ENCODE measurements around the gene CCDC190.

Gene CCDC190

DNA sequence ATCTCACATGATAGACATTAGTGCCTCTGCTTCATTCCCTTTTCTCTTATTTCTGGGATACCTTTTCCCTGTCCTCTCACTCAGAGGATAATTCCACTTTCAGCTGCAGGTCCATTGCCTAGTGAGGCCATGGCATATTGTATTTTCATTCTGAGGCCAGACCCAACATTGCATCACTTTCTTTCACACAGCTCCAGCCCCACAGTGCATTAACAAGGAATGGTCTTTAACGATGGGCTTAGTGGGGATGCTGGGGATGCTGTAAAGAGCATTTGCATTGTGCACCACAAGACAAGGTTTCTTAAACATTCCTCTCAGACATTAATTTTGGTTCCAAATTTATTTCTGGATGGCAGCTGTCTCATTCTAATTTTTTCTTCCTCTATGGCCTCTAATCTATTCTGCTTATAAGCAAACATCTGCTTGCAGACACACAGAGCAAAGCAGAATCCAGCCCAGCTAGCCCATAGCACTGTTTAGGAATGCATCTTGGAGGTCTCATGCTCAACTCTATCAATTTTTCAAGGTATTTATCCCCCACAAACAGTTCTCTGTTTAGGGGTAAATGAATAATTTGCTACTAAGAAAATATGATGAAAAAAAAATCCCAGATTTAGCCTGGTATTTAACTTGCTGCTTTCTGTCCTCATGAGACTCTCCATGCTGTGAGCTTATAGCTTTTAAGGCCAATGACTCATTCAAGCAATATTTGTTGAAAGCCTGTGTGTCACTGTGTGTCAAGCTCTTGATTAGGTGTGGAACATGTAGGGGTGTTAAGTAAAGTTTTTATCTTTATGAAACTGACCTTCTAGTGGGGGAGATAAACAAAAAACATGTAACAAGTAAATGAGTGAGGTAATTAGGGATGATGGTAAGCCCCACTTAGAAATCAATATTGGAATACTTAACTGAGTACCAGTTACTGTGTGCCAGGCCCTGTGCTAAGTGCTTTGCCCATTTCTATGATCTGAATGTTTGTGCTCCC, 44.5 kb upstream of the CCDC190 start:
- TF ChIP-seq SIN3A (IDR thresholded peaks at IDR 0.05; ENCODE audit: borderline replicate concordance, insufficient read depth, low read length): no peak
- TF ChIP-seq POLR2AphosphoS5 (IDR thresholded peaks at IDR 0.05; ENCODE audit: low read depth, low read length): no peak
- no peak for TF ChIP-seq TAF1 (IDR thresholded peaks at IDR 0.05; ENCODE audit: borderline replicate concordance, insufficient read depth, low read length)
- no peak for TF ChIP-seq FOXP2 (optimal IDR thresholded peaks at IDR 0.05; ENCODE audit: borderline replicate concordance, extremely low read depth, extremely low read length, insufficient read depth)
- TF ChIP-seq, protein P1, sequence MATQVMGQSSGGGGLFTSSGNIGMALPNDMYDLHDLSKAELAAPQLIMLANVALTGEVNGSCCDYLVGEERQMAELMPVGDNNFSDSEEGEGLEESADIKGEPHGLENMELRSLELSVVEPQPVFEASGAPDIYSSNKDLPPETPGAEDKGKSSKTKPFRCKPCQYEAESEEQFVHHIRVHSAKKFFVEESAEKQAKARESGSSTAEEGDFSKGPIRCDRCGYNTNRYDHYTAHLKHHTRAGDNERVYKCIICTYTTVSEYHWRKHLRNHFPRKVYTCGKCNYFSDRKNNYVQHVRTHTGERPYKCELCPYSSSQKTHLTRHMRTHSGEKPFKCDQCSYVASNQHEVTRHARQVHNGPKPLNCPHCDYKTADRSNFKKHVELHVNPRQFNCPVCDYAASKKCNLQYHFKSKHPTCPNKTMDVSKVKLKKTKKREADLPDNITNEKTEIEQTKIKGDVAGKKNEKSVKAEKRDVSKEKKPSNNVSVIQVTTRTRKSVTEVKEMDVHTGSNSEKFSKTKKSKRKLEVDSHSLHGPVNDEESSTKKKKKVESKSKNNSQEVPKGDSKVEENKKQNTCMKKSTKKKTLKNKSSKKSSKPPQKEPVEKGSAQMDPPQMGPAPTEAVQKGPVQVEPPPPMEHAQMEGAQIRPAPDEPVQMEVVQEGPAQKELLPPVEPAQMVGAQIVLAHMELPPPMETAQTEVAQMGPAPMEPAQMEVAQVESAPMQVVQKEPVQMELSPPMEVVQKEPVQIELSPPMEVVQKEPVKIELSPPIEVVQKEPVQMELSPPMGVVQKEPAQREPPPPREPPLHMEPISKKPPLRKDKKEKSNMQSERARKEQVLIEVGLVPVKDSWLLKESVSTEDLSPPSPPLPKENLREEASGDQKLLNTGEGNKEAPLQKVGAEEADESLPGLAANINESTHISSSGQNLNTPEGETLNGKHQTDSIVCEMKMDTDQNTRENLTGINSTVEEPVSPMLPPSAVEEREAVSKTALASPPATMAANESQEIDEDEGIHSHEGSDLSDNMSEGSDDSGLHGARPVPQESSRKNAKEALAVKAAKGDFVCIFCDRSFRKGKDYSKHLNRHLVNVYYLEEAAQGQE (IDR thresholded peaks at IDR 0.05; ENCODE audit: insufficient read depth in 1 of 2, low read depth in 2 of 2, low read length in 2 of 2): no peak

DNA sequence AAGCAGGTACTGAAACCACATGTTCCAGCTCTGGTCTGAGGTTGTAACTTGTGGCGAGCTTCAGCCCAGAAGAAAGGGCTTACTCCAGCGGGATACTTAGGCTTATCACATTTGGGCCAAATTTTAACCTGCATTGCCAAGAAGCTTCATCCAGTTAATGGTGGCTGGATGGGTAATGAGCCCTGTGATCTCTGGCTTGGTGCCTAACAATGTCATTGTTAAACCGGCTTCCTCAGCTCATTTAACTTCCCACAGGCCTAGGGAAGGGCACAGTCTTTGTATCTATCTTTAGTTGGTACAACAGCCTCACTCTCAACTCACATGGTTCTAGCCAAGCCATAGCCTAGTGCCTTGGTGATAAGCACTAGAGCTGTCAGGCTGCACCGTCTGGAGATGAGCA, 43.6 kb upstream of the CCDC190 start:
- TF ChIP-seq FOXP2 (optimal IDR thresholded peaks at IDR 0.05; ENCODE audit: borderline replicate concordance, extremely low read depth, extremely low read length, insufficient read depth) (no peak), SIN3A (IDR thresholded peaks at IDR 0.05; ENCODE audit: borderline replicate concordance, insufficient read depth, low read length) (no peak), TAF1 (IDR thresholded peaks at IDR 0.05; ENCODE audit: borderline replicate concordance, insufficient read depth, low read length) (no peak), POLR2AphosphoS5 (IDR thresholded peaks at IDR 0.05; ENCODE audit: low read depth, low read length) (no peak)
- TF ChIP-seq, protein P1 (IDR thresholded peaks at IDR 0.05; ENCODE audit: insufficient read depth in 1 of 2, low read depth in 2 of 2, low read length in 2 of 2): no peak

DNA sequence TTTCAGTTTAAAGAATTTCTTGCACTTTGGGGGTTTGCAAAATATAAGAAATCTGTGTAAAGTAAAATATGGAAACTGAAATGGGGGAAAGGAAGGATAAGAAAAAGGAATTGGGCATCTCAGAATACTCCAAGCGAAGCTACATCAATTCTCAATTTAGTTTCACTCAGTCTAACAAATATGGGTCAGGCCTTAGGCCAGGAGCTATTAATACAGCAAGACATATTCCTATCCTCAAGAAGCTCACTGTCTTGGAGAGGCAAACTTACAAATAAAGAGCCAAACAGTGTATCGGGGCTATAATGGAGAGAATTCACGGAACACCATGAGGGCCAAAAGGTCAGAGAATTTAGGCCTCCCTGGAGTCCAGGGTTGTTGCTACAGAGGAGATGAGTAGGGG, 43.0 kb upstream of the CCDC190 start:
- no peak for TF ChIP-seq TAF1 (IDR thresholded peaks at IDR 0.05; ENCODE audit: borderline replicate concordance, insufficient read depth, low read length)
- TF ChIP-seq POLR2AphosphoS5 (IDR thresholded peaks at IDR 0.05; ENCODE audit: low read depth, low read length): no peak

DNA sequence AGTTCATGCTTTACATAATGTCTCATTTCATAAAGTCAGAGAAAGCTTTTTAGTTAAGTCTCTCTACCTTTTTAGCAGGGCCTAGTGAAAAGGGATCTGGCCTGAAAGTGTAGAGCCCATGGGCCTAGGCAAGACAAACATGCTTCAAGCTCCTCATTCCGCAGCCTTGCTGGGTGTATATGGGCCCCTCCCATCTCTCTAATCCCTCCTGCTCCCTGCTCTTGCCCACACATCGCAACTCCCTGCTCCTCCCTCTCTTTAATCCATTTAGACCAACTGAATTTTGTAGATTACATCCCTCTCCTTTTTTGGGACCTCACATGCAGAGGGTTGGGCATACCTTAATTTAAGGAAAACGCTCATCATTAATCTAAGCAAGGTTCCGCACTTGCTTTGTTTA, 42.3 kb upstream of the CCDC190 start:
- no peak for TF ChIP-seq POLR2AphosphoS5 (IDR thresholded peaks at IDR 0.05; ENCODE audit: low read depth, low read length)
- TF ChIP-seq SIN3A (IDR thresholded peaks at IDR 0.05; ENCODE audit: borderline replicate concordance, insufficient read depth, low read length): no peak
- TF ChIP-seq, protein P1 (IDR thresholded peaks at IDR 0.05; ENCODE audit: insufficient read depth in 1 of 2, low read depth in 2 of 2, low read length in 2 of 2): no peak
- TF ChIP-seq TAF1 (IDR thresholded peaks at IDR 0.05; ENCODE audit: borderline replicate concordance, insufficient read depth, low read length): no peak
- no peak for TF ChIP-seq FOXP2 (optimal IDR thresholded peaks at IDR 0.05; ENCODE audit: borderline replicate concordance, extremely low read depth, extremely low read length, insufficient read depth)

DNA sequence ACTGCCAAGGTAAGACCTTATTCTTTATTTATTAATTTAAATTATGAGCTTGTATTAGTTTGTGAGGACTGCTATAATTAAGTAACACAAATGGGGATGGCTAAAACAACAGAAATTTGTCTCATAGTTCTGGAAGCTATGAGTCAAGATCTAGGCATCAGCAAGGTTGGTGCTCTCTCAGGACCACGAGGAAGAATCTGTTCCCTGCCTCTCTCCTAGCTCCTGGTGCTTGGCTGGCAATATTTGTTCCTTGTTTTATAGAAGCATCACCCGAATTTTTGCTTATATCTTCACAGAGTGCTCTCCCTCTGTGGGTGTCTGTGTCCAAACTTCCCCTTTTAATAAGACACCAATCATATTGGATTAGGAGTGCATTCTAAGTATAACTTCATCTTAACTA, 41.4 kb upstream of the CCDC190 start:
- TF ChIP-seq, protein P1 (IDR thresholded peaks at IDR 0.05; ENCODE audit: insufficient read depth in 1 of 2, low read depth in 2 of 2, low read length in 2 of 2): no peak
- no peak for TF ChIP-seq TAF1 (IDR thresholded peaks at IDR 0.05; ENCODE audit: borderline replicate concordance, insufficient read depth, low read length)
- no peak for TF ChIP-seq POLR2AphosphoS5 (IDR thresholded peaks at IDR 0.05; ENCODE audit: low read depth, low read length)
- no peak for TF ChIP-seq FOXP2 (optimal IDR thresholded peaks at IDR 0.05; ENCODE audit: borderline replicate concordance, extremely low read depth, extremely low read length, insufficient read depth)
- TF ChIP-seq SIN3A (IDR thresholded peaks at IDR 0.05; ENCODE audit: borderline replicate concordance, insufficient read depth, low read length): no peak
